ENCODE measurements around the gene RBM6. TPM values are rescaled to one million over a fixed set of nuclear protein-coding genes. Genes with fewer than 3 reads are reported as not detected.

Gene RBM6
- total and polyA plus RNA-seq, 12 donors: 34.8 to 700 (median 82.2) TPM

DNA sequence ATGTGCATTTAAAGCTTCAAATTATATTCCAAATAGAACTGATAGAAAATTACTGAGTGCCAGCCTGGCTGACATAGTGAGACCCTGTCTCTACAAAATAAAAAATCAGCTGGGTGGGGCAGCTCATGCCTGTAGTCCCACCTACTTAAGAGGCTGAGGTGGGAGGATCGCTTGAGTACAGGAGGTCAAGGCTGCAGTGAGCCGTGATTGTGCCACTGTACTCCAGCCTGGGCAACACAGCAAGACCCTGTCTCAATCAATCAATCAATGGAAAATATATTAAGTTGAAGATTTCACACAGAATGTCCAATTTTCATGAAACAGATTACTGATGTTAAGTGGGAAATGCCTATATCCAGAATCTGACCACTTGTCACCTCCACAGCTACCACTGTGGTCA lies 14.5 kb upstream of the RBM6 start:
- no peaks in the 10 kb centered on the region for H3K9me3 ChIP-seq (replicated peaks in 1 of 3)
- no peak for TF ChIP-seq POLR2A (IDR thresholded peaks at IDR 0.05)
- 64 to 79% (median 69%) methylated on average over 2 of the region's 2 CpGs for WGBS, 4 donors
- intact Hi-C loops (cut with DNase I): no loop called here
- no peak overlapping the region for H3K4me3 ChIP-seq
- no peaks in the 10 kb centered on the region for H3K36me3 ChIP-seq (replicated peaks in 1 of 2)
- H3K27ac ChIP-seq: no peak overlapping the region
- peaks cover 0 to 18% of the 10 kb centered on the region in 2 donors for H3K4me1 ChIP-seq (replicated peaks in 1 of 2)
- DNase-seq: no peak
- no peaks in the 10 kb centered on the region for H3K27me3 ChIP-seq

- no peak overlapping the region for H3K27ac ChIP-seq
- no peak for DNase-seq
- peaks cover 0 to 21% of the 10 kb centered on the region in 2 donors for H3K4me1 ChIP-seq (replicated peaks in 1 of 2)
- intact Hi-C loops (cut with DNase I): no loop called here
- no peak overlapping the region for H3K4me3 ChIP-seq
- no peaks in the 10 kb centered on the region for H3K9me3 ChIP-seq (replicated peaks in 1 of 3)
- H3K27me3 ChIP-seq: no peaks in the 10 kb centered on the region
- 83 to 90% (median 88%) methylated on average over 4 of the region's 4 CpGs for WGBS, 4 donors
- no peaks in the 10 kb centered on the region for H3K36me3 ChIP-seq (replicated peaks in 1 of 2)
- no peak for TF ChIP-seq POLR2A (IDR thresholded peaks at IDR 0.05)
- no peak for TF ChIP-seq CTCF (IDR thresholded peaks at IDR 0.05)
These were observed 13.7 kb upstream of the RBM6 start for GRCh38 chr3:49926117-49926728.

- Histone ChIP-seq H3K4me3 (no peak overlapping the region), H3K4me1 (replicated peaks in 1 of 2) (peaks cover 0 to 21% of the 10 kb centered on the region in 2 donors), H3K36me3 (replicated peaks in 1 of 2) (no peaks in the 10 kb centered on the region), H3K9me3 (replicated peaks in 1 of 3) (no peaks in the 10 kb centered on the region), H3K27ac (no peak overlapping the region), H3K27me3 (no peaks in the 10 kb centered on the region)
- TF ChIP-seq CTCF (IDR thresholded peaks at IDR 0.05) (no peak), POLR2A (IDR thresholded peaks at IDR 0.05) (no peak)
- intact Hi-C loops (cut with DNase I): no loop called here
- WGBS, 4 donors: 92 to 96% (median 94%) methylated on average over 5 of the region's 5 CpGs
- no peak for DNase-seq
These were observed 12.2 kb upstream of the RBM6 start for GRCh38 chr3:49927798-49928197.

- peak in 1 of 7 donors; percentile 19 for DNase-seq
- Histone ChIP-seq H3K9me3 (replicated peaks in 1 of 3) (no peaks in the 10 kb centered on the region), H3K27me3 (no peaks in the 10 kb centered on the region), H3K27ac (no peak overlapping the region), H3K4me3 (no peak overlapping the region), H3K4me1 (replicated peaks in 1 of 2) (peaks cover 0 to 21% of the 10 kb centered on the region in 2 donors), H3K36me3 (replicated peaks in 1 of 2) (no peaks in the 10 kb centered on the region)
- intact Hi-C loops (cut with DNase I): no loop called here
- TF ChIP-seq CTCF (IDR thresholded peaks at IDR 0.05) (no peak), POLR2A (IDR thresholded peaks at IDR 0.05) (no peak)
- WGBS, 4 donors: 69 to 75% (median 72%) methylated on average over 3 to 5 of the region's 5 CpGs
These were observed 11.4 kb upstream of the RBM6 start for GRCh38 chr3:49928481-49929017.

Measured in adrenal gland (tissue), 12 donors.